GM18517 (cell line): ENCODE data around the gene OR1I1.
A peak's percentile ranks its signal among the peaks of the same experiment; 100 is the strongest.

Experiments used
- ATAC-seq: cut with Tn5 transposase; IDR thresholded peaks from one replicate; pipeline ENCODE4 v1.9.1; 2021; ENCODE audit warnings: mild to moderate bottlenecking, moderate library complexity; ENCODE audit not compliant: unreplicated experiment

The OR1I1 gene

GRCh38 chr19:15116856-15117255 is 34.8 kb downstream of the OR1I1 start:
- ATAC-seq, result no peak

GRCh38 chr19:15118248-15118647 is 36.2 kb downstream of the OR1I1 start:
- no peak for ATAC-seq

GRCh38 chr19:15118789-15119494 is 36.9 kb downstream of the OR1I1 start:
- ATAC-seq, result no peak

GRCh38 chr19:15120135-15121026 is 38.4 kb downstream of the OR1I1 start:
- no peak for ATAC-seq

- ATAC-seq, result no peak
Measured at GRCh38 chr19:15122331-15123030, 40.5 kb downstream of the OR1I1 start.

GRCh38 chr19:15123031-15123890 is 41.2 kb downstream of the OR1I1 start:
- no peak for ATAC-seq

GRCh38 chr19:15123900-15124299 is 41.9 kb downstream of the OR1I1 start:
- no peak for ATAC-seq

GRCh38 chr19:15124572-15125231 is 42.7 kb downstream of the OR1I1 start:
- peak; percentile 1 for ATAC-seq

GRCh38 chr19:15125232-15126067 is 43.4 kb downstream of the OR1I1 start:
- peak; percentile 80 for ATAC-seq

GRCh38 chr19:15126131-15126910 is 44.3 kb downstream of the OR1I1 start:
- ATAC-seq, result no peak

- ATAC-seq, result no peak
Measured at GRCh38 chr19:15128162-15128770, 46.3 kb downstream of the OR1I1 start.

GRCh38 chr19:15129856-15130585 is 48.0 kb downstream of the OR1I1 start:
- ATAC-seq, result no peak

GRCh38 chr19:15136234-15136954 is 54.4 kb downstream of the OR1I1 start:
- ATAC-seq, result no peak

- ATAC-seq, result no peak
Measured at GRCh38 chr19:15137777-15138176, 55.8 kb downstream of the OR1I1 start.

- ATAC-seq, result no peak
Measured at GRCh38 chr19:15138427-15138826, 56.4 kb downstream of the OR1I1 start.

- no peak for ATAC-seq
Measured at GRCh38 chr19:15141143-15141542, 59.1 kb downstream of the OR1I1 start.

- no peak for ATAC-seq
Measured at GRCh38 chr19:15142313-15142712, 60.3 kb downstream of the OR1I1 start.
